Chondrocyte (in vitro differentiated cells): ENCODE measurements around the gene MYRIP. TPM values are rescaled to one million over a fixed set of nuclear protein-coding genes. Genes with fewer than 3 reads are reported as not detected.

Experiments
- DNase-seq: peaks from one replicate; pipeline ENCODE4 v3.0.0; 2021; ENCODE audit warnings: mixed read lengths, low spot score
- H3K27ac Mint-ChIP-seq: one replicate; pipeline ENCODE4 v1.8.0; 2021; ENCODE audit warnings: mild to moderate bottlenecking, moderate library complexity, mixed read lengths; ENCODE audit not compliant: unreplicated experiment
- H3K27me3 Mint-ChIP-seq: 2 replicates; pipeline ENCODE4 v1.8.0; 2021; ENCODE audit warnings: low read depth, mixed read lengths
- H3K36me3 Mint-ChIP-seq: 2 replicates; pipeline ENCODE4 v1.8.0; 2021; ENCODE audit warnings: low read depth, mixed read lengths
- H3K4me1 Mint-ChIP-seq: 2 replicates; pipeline ENCODE4 v1.8.0; 2021; ENCODE audit warnings: low read depth, mild to moderate bottlenecking, mixed read lengths
- H3K4me3 Mint-ChIP-seq: one replicate; pipeline ENCODE4 v1.8.0; 2021; ENCODE audit warnings: mild to moderate bottlenecking, moderate library complexity, mixed read lengths; ENCODE audit not compliant: unreplicated experiment
- H3K9me3 Mint-ChIP-seq: 2 replicates; pipeline ENCODE4 v1.8.0; 2021; ENCODE audit warnings: low read depth, mixed read lengths
- CTCF ChIP-seq: fragments of 200-600 bp; sonication (generic); IDR thresholded peaks from 2 replicates; pipeline ENCODE4 v1.5.0; 2021; ENCODE audit warnings: antibody characterized with exemption, mild to moderate bottlenecking, moderate library complexity
- total RNA-seq: library from RNA; stranded (reverse); gene quantifications from 3 replicates; pipeline ENCODE4 v1.2.1, GENCODE V29; 2021

MYRIP gene
- total RNA-seq, 1 donor from 2014 or later = 0.12 TPM

DNA sequence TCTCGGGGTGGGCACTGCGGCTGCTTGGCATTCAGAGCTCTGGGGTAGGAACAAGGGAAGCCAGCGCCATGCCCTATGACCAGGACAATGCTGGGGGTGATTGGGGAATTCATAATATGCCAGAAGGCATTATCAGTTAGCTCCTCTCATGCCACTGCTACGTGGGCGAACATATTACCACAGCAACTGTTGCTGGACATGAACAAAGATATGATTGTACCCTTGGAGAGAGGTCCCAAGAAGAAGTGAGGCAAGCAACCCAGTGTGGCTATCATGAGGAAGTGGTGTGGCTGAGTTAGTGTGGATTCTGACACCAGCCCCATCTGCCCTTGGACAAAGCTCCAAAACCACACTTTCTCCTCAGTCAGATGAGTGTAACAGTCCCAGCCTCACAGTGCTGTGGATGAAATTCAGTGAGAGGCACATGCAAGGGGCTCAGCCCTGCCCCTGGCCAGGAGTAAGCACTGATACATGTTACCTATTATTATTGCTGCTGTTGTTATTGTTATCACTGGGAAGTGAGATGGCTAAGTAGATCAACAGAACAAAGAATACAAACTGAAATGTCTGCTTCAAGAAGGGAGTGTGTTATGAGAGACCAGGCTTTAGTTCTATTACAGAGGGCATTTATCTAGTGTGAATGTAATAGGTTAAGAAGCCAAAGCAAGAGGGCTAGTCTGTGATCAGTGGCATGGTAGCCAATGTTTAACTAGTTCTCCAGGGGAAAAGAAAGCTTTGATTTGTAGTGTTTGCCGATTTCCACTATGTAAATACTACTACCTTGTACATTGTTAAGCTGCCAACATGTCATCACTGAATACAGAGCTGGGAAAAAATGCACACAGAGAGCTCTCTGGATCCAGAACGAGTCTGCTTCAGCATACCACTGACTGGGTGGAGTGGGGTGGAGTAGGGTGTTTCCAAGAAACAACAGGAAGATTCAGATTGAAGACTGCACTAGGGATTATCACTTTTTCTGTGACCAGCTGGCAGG, 277.8 kb downstream of the MYRIP start:
- no peak for TF ChIP-seq CTCF
- H3K27ac Mint-ChIP-seq = peak overlapping the region; percentile 23
- H3K9me3 Mint-ChIP-seq = peaks cover 7% of the 10 kb centered on the region
- no peaks in the 10 kb centered on the region for H3K27me3 Mint-ChIP-seq
- no peak overlapping the region for H3K4me3 Mint-ChIP-seq
- no peaks in the 10 kb centered on the region for H3K36me3 Mint-ChIP-seq
- peaks cover 17% of the 10 kb centered on the region for H3K4me1 Mint-ChIP-seq
- DNase-seq = no peak

GRCh38 chr3:40088527-40089170, 279.2 kb downstream of the MYRIP start:
- peaks cover 17% of the 10 kb centered on the region for H3K4me1 Mint-ChIP-seq
- peaks cover under 1% of the 10 kb centered on the region for H3K9me3 Mint-ChIP-seq
- H3K4me3 Mint-ChIP-seq = no peak overlapping the region
- DNase-seq = no peak
- no peaks in the 10 kb centered on the region for H3K27me3 Mint-ChIP-seq
- TF ChIP-seq CTCF = no peak
- H3K36me3 Mint-ChIP-seq = no peaks in the 10 kb centered on the region
- no peak overlapping the region for H3K27ac Mint-ChIP-seq

DNA sequence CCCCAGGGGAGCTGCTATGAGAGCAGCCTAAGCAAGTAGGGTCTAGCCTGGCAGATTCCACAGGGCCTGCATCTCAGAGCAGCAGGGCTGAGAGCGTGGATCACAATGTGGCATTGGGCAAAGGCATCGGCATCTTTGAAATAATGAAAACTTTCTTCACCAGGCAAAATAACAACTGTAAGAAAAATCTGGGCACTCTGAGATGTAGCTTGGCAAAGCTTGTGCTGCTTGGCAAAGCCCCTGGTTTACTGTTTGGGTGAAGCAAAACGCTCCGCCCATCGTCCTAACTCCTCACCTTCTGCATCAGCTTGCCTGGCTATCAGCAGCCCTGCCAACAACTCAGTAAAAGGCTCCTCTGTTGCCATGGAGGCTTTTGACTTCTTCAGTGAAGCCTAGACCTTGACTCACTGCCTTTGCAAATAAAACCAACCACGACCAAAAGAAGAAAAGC, 287.3 kb downstream of the MYRIP start:
- H3K36me3 Mint-ChIP-seq = peaks cover 2% of the 10 kb centered on the region

DNA sequence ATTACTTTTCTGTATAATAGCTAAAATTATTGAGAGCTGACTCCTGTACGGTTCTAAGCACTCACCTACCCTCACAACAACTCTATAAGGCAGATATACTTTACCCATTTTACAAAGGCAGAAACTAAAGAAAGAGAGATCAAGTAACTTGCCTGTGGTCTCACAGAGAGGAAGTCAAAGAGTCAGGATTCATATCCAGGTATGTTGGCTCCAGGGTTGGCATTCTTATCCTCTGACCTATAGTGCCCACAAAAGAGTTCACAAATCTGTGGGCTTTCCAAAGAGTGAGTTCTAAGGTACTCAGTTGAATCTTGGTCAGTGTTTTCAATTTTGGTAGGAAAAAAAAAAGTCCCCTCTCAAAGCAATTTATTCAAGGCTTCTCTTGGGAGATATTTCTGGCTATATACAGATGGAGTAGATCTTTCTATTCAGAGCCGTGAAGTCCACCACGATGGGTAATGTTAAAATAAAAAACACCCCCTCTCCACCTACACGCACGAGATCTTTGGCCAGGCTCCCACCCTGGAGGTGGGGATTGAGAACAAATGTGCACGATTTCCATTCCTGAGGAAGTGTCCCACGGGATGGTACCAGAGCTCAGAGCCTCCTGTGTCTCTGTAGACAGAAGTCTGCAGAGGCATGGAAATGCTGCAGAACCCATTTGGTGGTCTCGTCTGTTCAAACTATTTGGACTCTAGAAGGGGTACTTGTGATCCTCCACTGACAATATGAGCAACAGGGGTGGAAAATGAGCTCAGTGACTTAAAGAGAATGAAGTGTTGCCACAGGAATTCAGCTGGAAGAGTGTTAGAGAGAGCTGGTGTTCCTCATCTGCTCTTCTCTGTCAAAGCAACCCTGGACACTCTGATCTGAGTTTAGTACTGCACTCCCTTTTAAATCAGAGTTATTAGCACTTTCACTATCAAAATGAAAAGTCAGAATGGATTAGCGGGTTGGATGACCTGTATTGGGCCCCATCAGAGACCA, 288.0 kb downstream of the MYRIP start:
- peaks cover 12% of the 10 kb centered on the region for H3K27me3 Mint-ChIP-seq
- no peak for DNase-seq
- TF ChIP-seq CTCF = no peak
- peaks cover 2% of the 10 kb centered on the region for H3K36me3 Mint-ChIP-seq
- no peak overlapping the region for H3K4me3 Mint-ChIP-seq
- peaks cover 22% of the 10 kb centered on the region for H3K4me1 Mint-ChIP-seq
- peaks cover 10% of the 10 kb centered on the region for H3K9me3 Mint-ChIP-seq
- H3K27ac Mint-ChIP-seq = no peak overlapping the region

More for the DNA sequence above, 287.3 kb downstream of the MYRIP start:
- Mint-ChIP-seq H3K4me1 (peaks cover 22% of the 10 kb centered on the region), H3K27me3 (peaks cover 12% of the 10 kb centered on the region), H3K9me3 (peaks cover 8% of the 10 kb centered on the region), H3K27ac (no peak overlapping the region), H3K4me3 (no peak overlapping the region)
- DNase-seq = no peak
- no peak for TF ChIP-seq CTCF
